GM20000 (cell line): ENCODE measurements around the gene ATG12.

ENCODE experiments used
- DNase-seq: peaks from one replicate; pipeline ENCODE4 v3.0.0; 2012; ENCODE audit warnings: low spot score
- CTCF ChIP-seq: IDR thresholded peaks from 2 replicates; pipeline ENCODE4 v1.5.1; 2012; ENCODE audit warnings: mild to moderate bottlenecking, control low read depth; ENCODE audit errors: extremely low read depth, missing control alignments

Gene ATG12

DNA sequence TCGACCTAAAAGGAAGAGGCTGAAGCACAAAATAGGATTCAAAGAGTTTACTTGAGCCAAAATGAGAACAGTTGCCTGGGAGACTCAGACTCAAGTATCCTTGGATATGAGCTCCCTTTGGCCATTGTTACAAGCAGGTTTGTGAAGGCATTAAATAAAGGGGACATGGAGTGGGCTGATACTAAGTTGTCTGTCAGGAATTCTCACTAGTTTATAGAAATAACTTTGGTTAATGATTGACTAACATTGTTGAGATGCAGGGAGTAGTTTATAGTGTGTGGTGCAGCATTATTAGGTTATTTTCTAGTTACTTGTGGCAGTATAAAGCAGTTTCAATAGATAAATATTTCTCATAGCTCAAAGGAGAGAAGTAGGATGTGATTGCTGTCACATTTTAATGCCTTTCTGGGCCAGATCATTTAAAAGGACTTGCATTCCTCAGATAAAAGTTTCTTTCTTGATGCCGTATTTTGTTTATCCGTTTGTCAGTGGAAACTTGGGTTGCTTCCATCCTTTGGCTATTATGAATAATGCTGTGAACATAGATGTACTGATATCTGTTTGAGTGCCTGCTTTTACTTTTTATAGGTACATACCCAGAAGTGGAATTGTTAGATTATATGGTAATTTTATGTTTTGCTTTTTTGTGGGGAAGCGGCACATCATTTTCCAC lies 9.5 kb upstream of the ATG12 start:
- DNase-seq = no peak
- no peak for TF ChIP-seq CTCF

DNA sequence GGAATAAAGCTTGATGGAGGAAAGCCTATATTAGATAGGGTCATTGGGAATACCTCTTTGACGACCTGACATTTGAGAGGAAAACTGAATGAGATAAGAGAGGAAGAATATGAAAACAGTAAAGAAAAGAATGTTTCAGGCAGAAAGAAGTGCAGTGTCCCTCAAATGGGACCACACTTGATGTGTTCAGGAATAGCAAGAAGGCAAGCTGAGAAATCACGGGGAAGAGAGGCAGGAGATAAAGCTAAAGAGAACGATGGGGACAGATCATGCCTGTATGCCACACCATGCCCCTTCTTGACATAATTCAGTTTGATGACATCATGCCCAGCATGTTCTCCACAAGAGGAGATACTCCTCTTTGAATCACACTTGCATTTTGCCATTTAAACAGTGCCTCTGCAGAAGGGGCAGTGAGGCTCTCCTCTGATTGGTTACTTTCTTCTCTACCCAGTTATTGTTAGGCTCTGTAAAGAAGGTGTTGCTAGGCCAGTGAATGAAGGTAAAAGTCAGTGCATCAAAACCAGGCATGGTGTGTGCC lies 8.0 kb upstream of the ATG12 start:
- DNase-seq = no peak
- TF ChIP-seq CTCF = no peak

DNA sequence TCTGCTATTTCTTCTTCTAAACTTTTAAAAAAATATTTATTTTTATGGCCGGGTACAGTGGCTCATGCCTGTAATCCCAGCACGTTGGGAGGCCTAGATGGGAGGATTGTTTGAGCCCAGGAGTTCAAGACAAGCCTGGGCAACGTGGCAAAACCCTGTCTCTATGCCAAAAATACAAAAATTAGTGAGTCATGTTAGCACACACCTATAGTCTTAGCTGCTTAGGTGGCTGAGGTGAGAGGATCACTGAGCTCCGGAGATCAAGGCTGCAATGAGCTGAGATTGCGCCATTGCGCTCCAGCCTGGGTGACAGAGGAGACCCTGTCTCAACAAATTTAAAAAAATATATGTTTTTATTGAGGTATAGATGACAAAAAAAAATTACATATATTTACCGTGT lies 5.9 kb upstream of the ATG12 start:
- no peak for TF ChIP-seq CTCF
- DNase-seq = no peak

- TF ChIP-seq CTCF = no peak
- no peak for DNase-seq
Observed at GRCh38 chr5:115844321-115844817, 3.0 kb upstream of the ATG12 start.

DNA sequence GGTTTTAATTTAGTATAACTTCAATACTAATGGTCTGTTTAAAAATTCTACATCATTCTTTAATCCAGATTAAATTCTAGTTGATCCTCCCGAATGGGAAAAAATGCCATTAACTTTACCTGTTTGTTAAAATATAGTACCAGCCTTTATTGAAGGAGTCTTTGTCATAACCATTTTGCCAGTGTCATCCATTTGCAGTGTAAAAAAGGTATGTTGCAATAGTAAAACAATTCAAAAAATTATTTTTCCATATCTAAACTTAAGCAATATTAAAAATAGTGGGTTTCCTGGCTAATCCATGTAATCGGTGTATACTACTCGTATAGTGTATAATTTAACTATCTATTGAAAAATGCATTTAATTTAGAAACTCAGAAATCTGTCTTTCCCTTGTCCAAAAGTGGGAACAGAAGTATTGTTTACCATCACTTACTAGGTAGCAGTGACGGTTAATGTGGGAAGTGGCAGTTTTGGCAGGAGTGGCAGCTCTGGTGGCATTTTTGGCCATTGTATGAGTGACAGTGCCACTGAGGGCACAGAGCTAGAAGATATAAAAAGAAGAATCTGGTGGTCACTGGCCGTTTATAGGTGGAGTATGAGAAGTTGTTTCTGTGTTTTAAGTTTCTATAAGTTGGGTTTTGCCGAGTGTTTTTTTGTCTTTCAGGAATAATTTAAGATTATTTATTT lies 2.2 kb upstream of the ATG12 start:
- TF ChIP-seq CTCF = no peak

GRCh38 chr5:115842952-115843351 lies 1.6 kb upstream of the ATG12 start:
- no peak for TF ChIP-seq CTCF
- no peak for DNase-seq

More for the DNA sequence above, 2.2 kb upstream of the ATG12 start:
- DNase-seq = no peak
